GM12878 (cell line): ENCODE data around the gene GFOD2. TPM values are rescaled to one million over a fixed set of nuclear protein-coding genes. Genes with fewer than 3 reads are reported as not detected.

ENCODE experiments used
- ATAC-seq: fragments of 200-7000 bp; cut with Tn5 transposase; 3 replicates; pipeline ENCODE4 v1.9.1; 2020; ENCODE audit warnings: mild to moderate bottlenecking, moderate library complexity
- BruUV-seq: library from RNA; stranded (reverse); fragments of 400-500 nt; replicated peaks from 2 replicates; lab custom pipeline; 2021; lab: Mats Ljungman, UMichigan
- CTCF ChIA-PET: fragments of 300-600 bp; sonication (Branson Sonifier 250); formaldehyde crosslinking; extraction: SDS; loops from one replicate; lab custom pipeline; 2021; ENCODE audit warnings: inconsistent platforms; lab: Yijun Ruan, JAX
- POLR2A ChIA-PET: fragments of 350-600 bp; formaldehyde crosslinking; extraction: SDS; loops from one replicate; lab custom pipeline; 2021; ENCODE audit warnings: inconsistent platforms; lab: Charles Lee
- RAD21 ChIA-PET: fragments of 300-600 bp; sonication (Branson Sonifier 250); formaldehyde crosslinking; loops from one replicate; lab custom pipeline; 2023; ENCODE audit warnings: antibody characterized with exemption; ENCODE audit not compliant: unreplicated experiment; lab: Charles Lee
- SMC1A ChIA-PET: fragments of 300-600 bp; sonication (Branson Sonifier 250); formaldehyde crosslinking; loops from one replicate; lab custom pipeline; 2023; ENCODE audit not compliant: unreplicated experiment, uncharacterized antibody; lab: Charles Lee
- DNase-seq: peaks from one replicate; pipeline ENCODE4 v3.0.0-alpha.2; 2011; ENCODE audit warnings: low read depth, low spot score
- FAIRE-seq: peaks from 3 replicates; lab custom pipeline; 2011; peaks lifted over from hg19 to GRCh38; lab: Jason Lieb, UNC
- H2AFZ ChIP-seq: 2 replicates; pipeline ENCODE4 v1.6.0; 2011; ENCODE audit warnings: low read depth, low read length, control low read depth; ENCODE audit not compliant: control insufficient read depth
- H3K27ac ChIP-seq: 2 replicates; pipeline ENCODE4 v1.5.1; 2011; ENCODE audit warnings: control low read depth; ENCODE audit not compliant: control insufficient read depth, insufficient read depth
- H3K27me3 ChIP-seq, 2 experiments: replicated peaks in 1 of 2; 2 replicates each; pipeline versions ENCODE4 v1.6.0 to v1.6.1; 2011; ENCODE audit warnings: low read length in 1 of 2; ENCODE audit not compliant: control insufficient read depth in 2 of 2, insufficient read depth in 2 of 2
- H3K36me3 ChIP-seq, 2 experiments: 2 replicates each; pipeline ENCODE4 v1.5.1; 2011; ENCODE audit warnings: low read length in 1 of 2; ENCODE audit not compliant: control insufficient read depth in 2 of 2, insufficient read depth in 2 of 2
- H3K4me1 ChIP-seq: 2 replicates; pipeline ENCODE4 v1.6.1; 2011; ENCODE audit warnings: mild to moderate bottlenecking, low read length, moderate library complexity, mixed read lengths; ENCODE audit not compliant: control insufficient read depth, insufficient read depth
- H3K4me2 ChIP-seq: 2 replicates; pipeline ENCODE4 v1.6.0; 2011; ENCODE audit warnings: control low read depth; ENCODE audit not compliant: control insufficient read depth, insufficient read depth
- H3K4me3 ChIP-seq: fragments of 200-600 bp; sonication (generic); 2 replicates; pipeline ENCODE4 v1.5.1; 2016
- H3K79me2 ChIP-seq: 2 replicates; pipeline ENCODE4 v1.6.0; 2011; ENCODE audit warnings: low read length; ENCODE audit not compliant: control insufficient read depth, insufficient read depth
- H3K9ac ChIP-seq: 2 replicates; pipeline ENCODE4 v1.8.0; 2011; ENCODE audit warnings: low read length, control low read depth, mixed read lengths; ENCODE audit not compliant: control insufficient read depth, insufficient read depth
- H3K9me3 ChIP-seq: replicated peaks from 3 replicates; pipeline ENCODE4 v1.5.1; 2011; ENCODE audit warnings: mild to moderate bottlenecking, low read length; ENCODE audit not compliant: control insufficient read depth, insufficient read depth
- H4K20me1 ChIP-seq: 2 replicates; pipeline ENCODE4 v1.6.0; 2011; ENCODE audit not compliant: control insufficient read depth, insufficient read depth
- CBX3 ChIP-seq: fragments of 200-600 bp; sonication (generic); IDR thresholded peaks from 2 replicates; pipeline ENCODE4 v1.6.1; 2016; ENCODE audit warnings: low read depth, borderline replicate concordance
- CREM ChIP-seq: IDR thresholded peaks from 2 replicates; pipeline ENCODE4 v1.6.1; 2014; ENCODE audit warnings: antibody characterized with exemption, low read depth
- EED ChIP-seq: sonication (generic); IDR thresholded peaks from 2 replicates; pipeline ENCODE4 v1.6.1; 2016; ENCODE audit warnings: antibody characterized with exemption, low read depth
- MTA3 ChIP-seq: IDR thresholded peaks from 2 replicates; pipeline ENCODE4 v1.6.1; 2012; ENCODE audit warnings: low read length, inconsistent platforms, borderline replicate concordance
- MYC ChIP-seq: IDR thresholded peaks from 2 replicates; pipeline ENCODE4 v1.6.1; 2011; ENCODE audit warnings: mild to moderate bottlenecking, low read length, moderate library complexity, inconsistent platforms; ENCODE audit not compliant: insufficient read depth, insufficient replicate concordance, insufficient read length, severe bottlenecking
- RAD21 ChIP-seq: IDR thresholded peaks from 2 replicates; pipeline ENCODE4 v1.6.1; 2011; ENCODE audit warnings: mild to moderate bottlenecking, low read depth, low read length, moderate library complexity; ENCODE audit not compliant: insufficient read depth
- RELA ChIP-seq: fragments of 450-650 bp; IDR thresholded peaks from 2 replicates; pipeline ENCODE4 v1.8.0; 2014; ENCODE audit warnings: borderline replicate concordance; ENCODE audit not compliant: partially characterized antibody
- SREBF2 ChIP-seq: IDR thresholded peaks from 2 replicates; pipeline ENCODE4 v1.6.1; 2012; ENCODE audit warnings: mild to moderate bottlenecking, low read length
- ZNF622 ChIP-seq: fragments of 450-650 bp; IDR thresholded peaks from 2 replicates; pipeline ENCODE4 v1.6.1; 2017; ENCODE audit warnings: mild to moderate bottlenecking, inconsistent platforms
- WGBS: methylation state at CpG from one replicate; pipeline ENCODE4 v1.1.6; 2016; ENCODE audit warnings: low lambda C conversion rate; ENCODE audit not compliant: insufficient replicate concordance, insufficient coverage; ENCODE audit errors: missing lambda C conversion rate; 5-methylcytosine and 5-hydroxymethylcytosine counted together
- in situ Hi-C: fragments of 300-500 bp; cut with MboI; formaldehyde crosslinking; loops from 9 replicates; pipeline ENCODE4 v1.14.3; 2018; ENCODE audit warnings: mixed read lengths
- intact Hi-C: fragments of 100-400 bp; cut with micrococcal nuclease; formaldehyde crosslinking; loops from one replicate; pipeline ENCODE4 v1.14.2; 2022; ENCODE audit not compliant: unreplicated experiment
- polyA plus RNA-seq, 11 experiments: library from polyadenylated mRNA; depleted of rRNA in 4 of 11; unstranded in 6 of 11; stranded (reverse) in 5 of 11; fragments of >200 nt; fragmentation: Nextera tagmentation in 4 of 11; fragmentation: Illumina TruSeq in 1 of 11; extraction: Ambion mirVana in 4 of 11; extraction: Trizol in 1 of 11; gene quantifications; 1 replicate in 1 of 11; 2 replicates in 10 of 11; pipeline versions ENCODE4 v1.2.1 to v1.2.3, GENCODE V29; 2011 to 2016; ENCODE audit warnings: inconsistent platforms in 2 of 11, missing spikeins in 2 of 11, low read depth in 1 of 11
- total RNA-seq, 4 experiments: library from RNA; depleted of rRNA in 3 of 4; stranded (reverse); fragments of >200 nt in 3 of 4; fragmentation: Illumina TruSeq in 1 of 4; extraction: Trizol in 1 of 4; gene quantifications; 2 replicates each; pipeline versions ENCODE4 v1.2.1 to v1.2.3, GENCODE V29; 2013 to 2021
- TF ChIP-seq, protein P1 (sequence below): fragments of 450-650 bp; IDR thresholded peaks from 2 replicates; pipeline ENCODE4 v1.6.1; 2017; ENCODE audit warnings: mild to moderate bottlenecking, low read depth, inconsistent platforms; ENCODE audit not compliant: poor library complexity, severe bottlenecking
- TF ChIP-seq, protein P2 (sequence below): IDR thresholded peaks from 2 replicates; pipeline ENCODE4 v1.6.1; 2011; ENCODE audit warnings: borderline replicate concordance, low read depth, mild to moderate bottlenecking, moderate library complexity, mixed read lengths, low read length; ENCODE audit not compliant: insufficient read depth; ENCODE audit errors: extremely low read length
- TF ChIP-seq, protein P3 (sequence below): IDR thresholded peaks from 2 replicates; pipeline ENCODE4 v1.6.1; 2011; ENCODE audit warnings: borderline replicate concordance, low read depth, mild to moderate bottlenecking, moderate library complexity, low read length; ENCODE audit not compliant: insufficient read depth, poor library complexity, severe bottlenecking
- TF ChIP-seq, protein P4 (sequence below): fragments of 450-650 bp; IDR thresholded peaks from 2 replicates; pipeline ENCODE4 v1.6.1; 2016; ENCODE audit warnings: mild to moderate bottlenecking, moderate library complexity, borderline replicate concordance

The GFOD2 gene
- total and polyA plus RNA-seq, 10 of the 15 experiments (the other 5 are each of a cell fraction or from before 2014, with no cell fraction given): 2.0 to 15.9 (median 12.0) TPM

DNA sequence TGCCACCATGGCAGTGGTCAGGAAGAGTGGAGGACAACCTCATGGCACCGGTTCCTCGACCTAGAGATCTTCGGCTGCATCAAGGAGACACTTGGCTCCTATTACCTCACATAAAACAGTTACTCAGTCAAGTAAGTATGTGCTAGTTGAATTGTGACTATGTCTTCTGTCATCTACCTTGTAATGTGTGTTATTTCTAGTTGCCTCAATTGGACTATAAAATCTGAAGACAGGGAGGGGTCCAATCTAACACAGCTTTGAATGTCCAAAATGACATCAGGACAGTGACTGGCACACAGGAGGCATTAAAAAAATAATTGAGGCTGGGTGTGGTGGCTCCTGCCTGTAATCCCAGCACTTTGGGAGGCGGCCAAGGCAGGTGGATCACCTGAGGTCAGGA, 35.3 kb downstream of the GFOD2 start:
- 93% methylated on average over 4 of the region's 4 CpGs for WGBS
- ChIA-PET CTCF (interaction anchor here (0.6 to 2.0 kb wide), 4 partner anchors 11 to 169 kb away, joined by 3 to 8 read pairs (median 4); no protein-coding TSS in a partner anchor), RAD21 (no interaction called here), POLR2A (interaction anchor here (1.4 kb wide), 1 partner anchor 203 kb away, joined by 5 read pairs; the partner anchor contains the start of gene ATP6V0D1), SMC1A (no interaction called here)
- H3K4me3 ChIP-seq: no peak overlapping the region
- H3K79me2 ChIP-seq: no peaks in the 10 kb centered on the region
- no peaks in the 10 kb centered on the region for H4K20me1 ChIP-seq
- H2AFZ ChIP-seq: no peak overlapping the region
- peaks cover 0 to 9% of the 10 kb centered on the region in 2 experiments; a peak in 3 of 4 replicates for H3K36me3 ChIP-seq
- peaks cover 5% of the 10 kb centered on the region for H3K4me1 ChIP-seq
- intact Hi-C loops (no loop called here), in situ Hi-C loops (no loop called here)
- no peaks in the 10 kb centered on the region for H3K27me3 ChIP-seq
- TF ChIP-seq SREBF2 (no peak), MYC (no peak), CREM (no peak), RAD21 (no peak), MTA3 (no peak), RELA (no peak), CBX3 (no peak), ZNF622 (no peak), EED (no peak)
- TF ChIP-seq, protein P1, sequence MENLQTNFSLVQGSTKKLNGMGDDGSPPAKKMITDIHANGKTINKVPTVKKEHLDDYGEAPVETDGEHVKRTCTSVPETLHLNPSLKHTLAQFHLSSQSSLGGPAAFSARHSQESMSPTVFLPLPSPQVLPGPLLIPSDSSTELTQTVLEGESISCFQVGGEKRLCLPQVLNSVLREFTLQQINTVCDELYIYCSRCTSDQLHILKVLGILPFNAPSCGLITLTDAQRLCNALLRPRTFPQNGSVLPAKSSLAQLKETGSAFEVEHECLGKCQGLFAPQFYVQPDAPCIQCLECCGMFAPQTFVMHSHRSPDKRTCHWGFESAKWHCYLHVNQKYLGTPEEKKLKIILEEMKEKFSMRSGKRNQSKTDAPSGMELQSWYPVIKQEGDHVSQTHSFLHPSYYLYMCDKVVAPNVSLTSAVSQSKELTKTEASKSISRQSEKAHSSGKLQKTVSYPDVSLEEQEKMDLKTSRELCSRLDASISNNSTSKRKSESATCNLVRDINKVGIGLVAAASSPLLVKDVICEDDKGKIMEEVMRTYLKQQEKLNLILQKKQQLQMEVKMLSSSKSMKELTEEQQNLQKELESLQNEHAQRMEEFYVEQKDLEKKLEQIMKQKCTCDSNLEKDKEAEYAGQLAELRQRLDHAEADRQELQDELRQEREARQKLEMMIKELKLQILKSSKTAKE: no peak
- TF ChIP-seq, protein P2, sequence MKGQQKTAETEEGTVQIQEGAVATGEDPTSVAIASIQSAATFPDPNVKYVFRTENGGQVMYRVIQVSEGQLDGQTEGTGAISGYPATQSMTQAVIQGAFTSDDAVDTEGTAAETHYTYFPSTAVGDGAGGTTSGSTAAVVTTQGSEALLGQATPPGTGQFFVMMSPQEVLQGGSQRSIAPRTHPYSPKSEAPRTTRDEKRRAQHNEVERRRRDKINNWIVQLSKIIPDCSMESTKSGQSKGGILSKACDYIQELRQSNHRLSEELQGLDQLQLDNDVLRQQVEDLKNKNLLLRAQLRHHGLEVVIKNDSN: no peak
- TF ChIP-seq, protein P3, sequence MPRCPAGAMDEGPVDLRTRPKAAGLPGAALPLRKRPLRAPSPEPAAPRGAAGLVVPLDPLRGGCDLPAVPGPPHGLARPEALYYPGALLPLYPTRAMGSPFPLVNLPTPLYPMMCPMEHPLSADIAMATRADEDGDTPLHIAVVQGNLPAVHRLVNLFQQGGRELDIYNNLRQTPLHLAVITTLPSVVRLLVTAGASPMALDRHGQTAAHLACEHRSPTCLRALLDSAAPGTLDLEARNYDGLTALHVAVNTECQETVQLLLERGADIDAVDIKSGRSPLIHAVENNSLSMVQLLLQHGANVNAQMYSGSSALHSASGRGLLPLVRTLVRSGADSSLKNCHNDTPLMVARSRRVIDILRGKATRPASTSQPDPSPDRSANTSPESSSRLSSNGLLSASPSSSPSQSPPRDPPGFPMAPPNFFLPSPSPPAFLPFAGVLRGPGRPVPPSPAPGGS: no peak
- TF ChIP-seq, protein P4, sequence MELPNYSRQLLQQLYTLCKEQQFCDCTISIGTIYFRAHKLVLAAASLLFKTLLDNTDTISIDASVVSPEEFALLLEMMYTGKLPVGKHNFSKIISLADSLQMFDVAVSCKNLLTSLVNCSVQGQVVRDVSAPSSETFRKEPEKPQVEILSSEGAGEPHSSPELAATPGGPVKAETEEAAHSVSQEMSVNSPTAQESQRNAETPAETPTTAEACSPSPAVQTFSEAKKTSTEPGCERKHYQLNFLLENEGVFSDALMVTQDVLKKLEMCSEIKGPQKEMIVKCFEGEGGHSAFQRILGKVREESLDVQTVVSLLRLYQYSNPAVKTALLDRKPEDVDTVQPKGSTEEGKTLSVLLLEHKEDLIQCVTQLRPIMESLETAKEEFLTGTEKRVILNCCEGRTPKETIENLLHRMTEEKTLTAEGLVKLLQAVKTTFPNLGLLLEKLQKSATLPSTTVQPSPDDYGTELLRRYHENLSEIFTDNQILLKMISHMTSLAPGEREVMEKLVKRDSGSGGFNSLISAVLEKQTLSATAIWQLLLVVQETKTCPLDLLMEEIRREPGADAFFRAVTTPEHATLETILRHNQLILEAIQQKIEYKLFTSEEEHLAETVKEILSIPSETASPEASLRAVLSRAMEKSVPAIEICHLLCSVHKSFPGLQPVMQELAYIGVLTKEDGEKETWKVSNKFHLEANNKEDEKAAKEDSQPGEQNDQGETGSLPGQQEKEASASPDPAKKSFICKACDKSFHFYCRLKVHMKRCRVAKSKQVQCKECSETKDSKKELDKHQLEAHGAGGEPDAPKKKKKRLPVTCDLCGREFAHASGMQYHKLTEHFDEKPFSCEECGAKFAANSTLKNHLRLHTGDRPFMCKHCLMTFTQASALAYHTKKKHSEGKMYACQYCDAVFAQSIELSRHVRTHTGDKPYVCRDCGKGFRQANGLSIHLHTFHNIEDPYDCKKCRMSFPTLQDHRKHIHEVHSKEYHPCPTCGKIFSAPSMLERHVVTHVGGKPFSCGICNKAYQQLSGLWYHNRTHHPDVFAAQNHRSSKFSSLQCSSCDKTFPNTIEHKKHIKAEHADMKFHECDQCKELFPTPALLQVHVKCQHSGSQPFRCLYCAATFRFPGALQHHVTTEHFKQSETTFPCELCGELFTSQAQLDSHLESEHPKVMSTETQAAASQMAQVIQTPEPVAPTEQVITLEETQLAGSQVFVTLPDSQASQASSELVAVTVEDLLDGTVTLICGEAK: no peak
- H3K27ac ChIP-seq: no peak overlapping the region
- no peak overlapping the region for H3K9ac ChIP-seq
- H3K4me2 ChIP-seq: no peak overlapping the region
- DNase-seq: no peak
- H3K9me3 ChIP-seq: no peaks in the 10 kb centered on the region
- no peak for FAIRE-seq
- BruUV-seq: no TSS peak
- ATAC-seq: no peak
